Activated CD8-positive, alpha-beta memory T cell treated with anti-CD3 and anti-CD28 coated beads for 24 hours (primary cell): ENCODE results near the gene ELOA.
A peak's percentile ranks its signal among the peaks of the same experiment; 100 is the strongest.
"Not testable (repeated sequence)": the region's sequence is repeated elsewhere in the genome, so short reads cannot be mapped to it uniquely, and the experiment has no call there.

ENCODE experiments used
- DNase-seq: peaks from one replicate; pipeline ENCODE4 v3.0.0-alpha.2; 2020

The ELOA gene

DNA sequence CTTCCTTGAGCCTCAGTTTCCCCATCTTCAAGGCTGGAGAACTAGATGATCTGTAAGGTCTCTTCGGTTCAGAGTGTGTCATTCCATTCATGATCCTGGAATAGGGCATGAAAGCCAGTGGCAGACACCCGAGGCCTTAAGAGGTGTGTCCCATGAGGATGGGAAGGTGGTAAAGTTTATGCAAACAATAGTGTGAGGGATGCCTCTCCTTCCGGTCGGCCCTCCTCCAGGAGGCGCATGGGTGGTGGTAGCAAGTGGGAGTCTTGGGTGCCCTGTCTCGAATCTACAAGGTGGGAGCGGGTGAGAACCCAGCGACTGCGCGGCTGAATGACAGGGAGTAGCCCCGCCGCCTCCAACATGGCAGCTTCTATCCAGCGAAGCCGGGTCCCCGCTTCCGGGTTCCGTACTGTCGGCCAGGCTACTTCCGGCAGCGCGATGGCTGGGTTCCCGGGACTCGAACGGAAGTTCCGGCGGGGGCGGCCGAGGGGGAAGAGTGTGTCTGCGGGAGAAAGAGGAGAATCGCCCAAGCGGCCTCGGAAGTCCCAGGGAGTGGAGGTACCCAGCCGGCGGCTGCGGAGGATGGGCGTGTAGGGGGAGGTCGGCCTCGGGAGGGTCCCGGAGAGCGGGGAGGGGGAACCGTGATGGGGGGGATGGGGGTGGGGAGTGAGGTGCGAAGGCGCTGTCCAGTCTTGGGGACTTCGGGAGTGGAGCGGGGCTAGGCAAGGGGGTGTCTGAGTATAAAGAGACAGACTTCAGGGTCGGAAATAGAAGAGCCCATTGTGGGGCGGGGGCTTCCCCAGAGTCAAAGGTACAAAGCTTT is 47.6 kb downstream of the ELOA start, which contains the start of gene LYPLA2:
LYPLA2 (plus strand) TSS at position 450 of the 820 bp plus-strand sequence. CDS start 1,538 bp downstream, outside the sequence.
- DNase-seq, result peak; percentile 94

DNA sequence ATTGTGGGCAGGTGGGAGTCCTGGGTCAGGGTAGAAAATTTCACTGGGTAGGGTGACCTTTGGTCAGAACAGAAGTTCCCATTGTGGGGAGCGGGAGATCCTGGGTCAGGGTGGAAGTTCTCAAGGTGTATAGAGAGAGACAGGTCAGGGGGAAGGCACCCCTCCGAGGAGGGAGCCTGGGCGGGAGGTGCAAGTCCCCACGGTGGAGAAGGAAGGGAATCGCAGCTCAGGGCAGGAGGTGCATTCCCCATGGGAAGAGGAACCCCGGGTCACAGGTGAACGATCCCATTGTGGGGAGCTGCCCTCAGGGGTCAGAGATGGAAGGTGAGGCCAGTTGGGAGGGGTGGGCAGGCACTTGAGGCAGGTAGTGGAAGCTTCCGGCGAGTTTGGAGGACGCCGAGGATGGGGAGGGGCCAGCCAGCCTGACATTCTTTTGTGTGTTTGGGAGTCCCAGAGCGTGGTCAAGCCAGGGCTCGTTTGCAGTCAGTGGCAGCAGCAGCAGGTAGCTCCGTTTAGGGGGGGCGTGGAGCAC is 48.3 kb downstream of the ELOA start:
- DNase-seq, result peak; percentile 70

DNA sequence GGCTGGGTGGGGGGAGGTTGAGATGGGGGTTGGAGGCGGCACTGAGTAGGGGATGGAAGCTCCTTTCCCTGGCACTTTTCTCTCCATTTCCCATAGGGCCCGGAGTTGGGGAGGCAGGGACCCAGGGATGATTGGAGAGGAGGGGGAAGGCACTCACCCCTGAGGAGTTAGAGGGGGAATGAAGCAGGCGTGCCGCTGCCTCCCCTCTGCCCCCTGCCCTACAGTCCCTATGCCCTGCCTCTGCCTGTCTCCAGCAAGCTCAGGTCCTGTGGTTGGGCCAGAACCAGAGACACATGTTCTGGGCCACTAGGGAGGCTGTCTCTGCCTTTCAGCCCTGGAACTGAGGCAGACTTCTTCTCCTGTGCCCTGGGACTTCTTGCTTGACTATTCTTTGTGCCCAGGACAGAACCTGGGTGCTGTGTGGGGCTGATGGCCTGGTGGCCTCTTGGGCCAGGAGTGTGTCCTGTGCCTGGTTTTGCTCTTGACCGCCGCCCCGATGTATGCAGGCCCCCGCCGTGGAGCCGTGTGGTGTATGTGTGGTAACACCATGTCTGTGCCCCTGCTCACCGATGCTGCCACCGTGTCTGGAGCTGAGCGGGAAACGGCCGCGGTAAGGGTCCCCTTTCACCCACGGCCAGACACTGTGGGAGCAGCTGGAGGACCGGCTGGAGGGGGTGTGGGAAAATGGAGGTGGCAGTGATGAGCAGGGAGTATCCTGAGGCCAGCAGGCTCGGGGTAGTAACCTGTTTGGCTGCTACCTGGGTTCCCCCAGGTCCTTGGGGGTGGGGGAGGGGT is 49.1 kb downstream of the ELOA start:
- no peak for DNase-seq

DNA sequence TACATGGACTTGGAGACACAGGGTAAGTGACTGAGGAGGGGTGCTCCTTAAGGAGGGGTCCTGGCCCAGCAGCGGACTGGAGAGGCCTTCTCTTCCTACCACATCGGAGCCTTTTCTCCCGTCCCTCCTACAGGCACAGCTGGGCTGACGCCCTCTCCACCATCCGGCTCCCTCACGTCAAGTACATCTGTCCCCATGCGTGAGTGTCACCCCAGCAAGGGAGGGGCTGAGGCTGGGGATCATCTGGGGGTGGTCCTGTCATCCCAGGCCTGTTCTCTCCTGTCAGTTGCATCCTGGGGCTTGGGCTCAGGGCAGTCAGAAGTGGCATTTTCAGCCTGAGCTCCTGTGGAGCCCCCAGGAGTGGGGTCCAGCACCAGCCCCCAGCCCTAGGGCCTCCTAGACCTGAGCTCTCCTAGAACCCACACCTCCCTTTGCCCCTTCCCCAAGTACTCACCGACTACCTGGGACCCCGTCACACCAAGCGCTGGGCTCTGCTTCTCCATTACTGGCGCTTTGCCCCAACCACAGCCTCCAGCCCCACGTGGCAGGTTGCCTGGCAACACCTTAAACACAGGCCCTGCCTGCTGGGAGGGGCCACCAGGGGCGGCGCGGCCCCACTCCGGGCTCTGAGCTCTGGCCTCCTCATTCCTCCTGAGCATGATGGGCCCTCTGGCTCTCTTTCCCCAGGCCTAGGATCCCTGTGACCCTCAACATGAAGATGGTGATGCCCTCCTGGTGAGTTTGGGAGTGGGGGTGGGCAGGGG is 49.9 kb downstream of the ELOA start:
- DNase-seq, result peak; percentile 62

DNA sequence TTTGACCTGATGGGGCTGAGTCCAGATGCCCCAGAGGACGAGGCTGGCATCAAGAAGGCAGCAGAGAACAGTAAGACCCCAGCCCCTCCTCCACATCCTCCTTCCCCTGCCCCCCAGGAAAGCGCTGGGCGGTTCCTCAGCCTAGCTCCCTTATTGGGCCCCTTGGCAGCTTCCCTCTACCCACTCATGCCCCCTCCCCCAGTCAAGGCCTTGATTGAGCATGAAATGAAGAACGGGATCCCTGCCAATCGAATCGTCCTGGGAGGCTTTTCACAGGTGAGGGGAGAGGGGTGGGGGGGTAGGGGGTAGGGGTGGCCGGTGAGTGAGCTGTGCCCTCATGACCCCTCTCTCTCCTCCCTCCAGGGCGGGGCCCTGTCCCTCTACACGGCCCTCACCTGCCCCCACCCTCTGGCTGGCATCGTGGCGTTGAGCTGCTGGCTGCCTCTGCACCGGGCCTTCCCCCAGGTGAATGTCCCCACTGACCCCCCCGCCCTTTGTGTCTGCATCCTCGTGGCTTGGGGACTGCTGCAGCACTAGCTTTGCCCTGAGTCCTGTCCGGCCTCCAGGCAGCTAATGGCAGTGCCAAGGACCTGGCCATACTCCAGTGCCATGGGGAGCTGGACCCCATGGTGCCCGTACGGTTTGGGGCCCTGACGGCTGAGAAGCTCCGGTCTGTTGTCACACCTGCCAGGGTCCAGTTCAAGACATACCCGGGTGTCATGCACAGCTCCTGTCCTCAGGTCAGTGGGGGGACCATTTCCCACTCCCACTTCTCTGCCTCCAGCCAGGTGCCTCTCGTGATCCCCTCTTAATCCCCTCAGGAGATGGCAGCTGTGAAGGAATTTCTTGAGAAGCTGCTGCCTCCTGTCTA is 50.8 kb downstream of the ELOA start:
- no peak for DNase-seq

DNA sequence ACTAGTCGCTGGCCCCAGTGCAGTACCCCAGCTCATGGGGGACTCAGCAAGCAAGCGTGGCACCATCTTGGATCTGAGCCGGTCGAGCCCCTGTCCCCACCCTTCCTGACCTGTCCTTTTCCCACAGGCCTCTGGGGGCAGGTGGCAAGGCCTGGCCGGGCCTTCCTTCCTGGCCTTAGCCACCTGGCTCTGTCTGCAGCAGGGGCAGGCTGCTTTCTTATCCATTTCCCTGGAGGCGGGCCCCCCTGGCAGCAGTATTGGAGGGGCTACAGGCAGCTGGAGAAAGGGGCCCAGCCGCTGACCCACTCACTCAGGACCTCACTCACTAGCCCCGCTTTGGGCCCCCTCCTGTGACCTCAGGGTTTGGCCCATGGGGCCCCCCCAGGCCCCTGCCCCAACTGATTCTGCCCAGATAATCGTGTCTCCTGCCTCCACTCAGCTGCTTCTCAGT is 51.5 kb downstream of the ELOA start:
- DNase-seq, result not testable (repeated sequence)

DNA sequence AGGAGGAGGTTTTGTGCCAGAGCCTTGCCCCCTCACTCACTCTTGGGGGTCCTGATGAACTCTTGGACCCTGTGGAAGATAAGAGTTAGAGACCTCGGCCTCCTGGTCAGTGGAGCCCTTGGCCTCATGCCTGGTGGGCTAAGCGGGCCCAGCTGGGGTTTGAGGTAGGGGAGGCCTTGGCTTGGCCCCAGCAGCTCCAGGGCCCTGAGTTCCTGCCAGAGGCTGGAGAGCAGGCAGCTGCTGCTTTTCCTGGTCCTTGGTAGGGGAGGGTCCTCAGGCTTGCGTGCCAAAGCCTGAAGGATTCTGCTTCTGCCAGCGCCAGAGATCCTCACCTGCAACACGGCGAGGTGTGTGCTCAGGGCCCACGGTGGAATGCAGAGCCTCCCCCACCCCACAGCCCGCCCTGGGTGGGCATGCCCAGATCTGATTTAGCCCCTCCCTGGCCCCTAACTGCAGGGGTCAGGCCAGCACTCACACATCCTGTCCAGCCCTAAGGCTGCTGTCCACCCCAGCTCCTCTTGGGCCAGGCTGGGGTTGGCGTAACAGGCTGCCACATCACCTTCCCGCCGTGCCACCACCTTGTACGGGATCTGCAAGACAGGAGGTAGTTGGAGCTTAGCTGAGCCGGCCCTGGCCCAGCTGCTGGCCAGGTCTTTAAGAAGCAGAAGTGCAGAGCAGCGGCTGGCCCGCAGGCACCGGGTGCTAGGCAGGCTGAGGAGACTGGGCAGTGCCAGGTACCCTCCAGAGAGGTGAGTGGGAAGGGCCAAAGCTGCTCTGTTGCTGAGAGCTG is 52.6 kb downstream of the ELOA start:
- DNase-seq, result no peak

DNA sequence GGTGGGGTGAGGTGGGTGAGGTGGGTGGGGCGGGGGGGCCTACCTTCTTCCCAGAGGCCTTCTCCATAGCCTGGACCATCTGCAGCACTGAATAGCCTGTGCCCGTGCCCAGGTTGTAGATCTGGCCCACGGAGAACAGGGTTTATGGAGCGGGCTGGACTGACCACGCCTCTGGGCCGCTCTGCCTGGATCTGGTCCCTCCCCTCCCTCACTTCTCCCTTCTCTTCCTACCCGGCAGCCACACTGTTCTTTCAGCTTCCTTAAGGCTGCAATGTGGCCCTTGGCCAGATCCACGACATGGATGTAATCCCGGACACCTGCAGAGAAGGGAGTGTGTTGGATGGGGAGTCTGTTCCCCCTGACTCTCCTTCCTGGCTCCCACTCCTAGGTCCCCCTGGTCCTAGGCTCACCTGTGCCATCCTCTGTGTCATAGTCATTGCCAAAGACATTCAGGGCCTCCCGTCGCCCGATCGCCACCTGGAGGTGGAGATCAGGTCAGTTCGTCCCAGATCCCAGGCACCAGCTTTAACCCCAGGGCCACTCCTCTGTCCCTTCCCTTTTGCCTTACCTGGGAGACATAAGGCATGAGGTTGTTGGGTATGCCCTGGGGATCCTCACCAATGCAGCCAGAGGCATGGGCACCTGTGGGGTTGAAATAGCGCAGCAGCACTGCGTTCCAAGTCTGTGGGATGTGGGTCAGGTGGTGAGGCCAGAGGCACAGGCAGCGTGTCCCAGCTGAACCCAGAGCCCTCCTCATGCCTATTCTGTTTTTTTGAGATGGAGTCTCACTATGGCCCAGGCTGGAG is 53.4 kb downstream of the ELOA start:
- no peak for DNase-seq

DNA sequence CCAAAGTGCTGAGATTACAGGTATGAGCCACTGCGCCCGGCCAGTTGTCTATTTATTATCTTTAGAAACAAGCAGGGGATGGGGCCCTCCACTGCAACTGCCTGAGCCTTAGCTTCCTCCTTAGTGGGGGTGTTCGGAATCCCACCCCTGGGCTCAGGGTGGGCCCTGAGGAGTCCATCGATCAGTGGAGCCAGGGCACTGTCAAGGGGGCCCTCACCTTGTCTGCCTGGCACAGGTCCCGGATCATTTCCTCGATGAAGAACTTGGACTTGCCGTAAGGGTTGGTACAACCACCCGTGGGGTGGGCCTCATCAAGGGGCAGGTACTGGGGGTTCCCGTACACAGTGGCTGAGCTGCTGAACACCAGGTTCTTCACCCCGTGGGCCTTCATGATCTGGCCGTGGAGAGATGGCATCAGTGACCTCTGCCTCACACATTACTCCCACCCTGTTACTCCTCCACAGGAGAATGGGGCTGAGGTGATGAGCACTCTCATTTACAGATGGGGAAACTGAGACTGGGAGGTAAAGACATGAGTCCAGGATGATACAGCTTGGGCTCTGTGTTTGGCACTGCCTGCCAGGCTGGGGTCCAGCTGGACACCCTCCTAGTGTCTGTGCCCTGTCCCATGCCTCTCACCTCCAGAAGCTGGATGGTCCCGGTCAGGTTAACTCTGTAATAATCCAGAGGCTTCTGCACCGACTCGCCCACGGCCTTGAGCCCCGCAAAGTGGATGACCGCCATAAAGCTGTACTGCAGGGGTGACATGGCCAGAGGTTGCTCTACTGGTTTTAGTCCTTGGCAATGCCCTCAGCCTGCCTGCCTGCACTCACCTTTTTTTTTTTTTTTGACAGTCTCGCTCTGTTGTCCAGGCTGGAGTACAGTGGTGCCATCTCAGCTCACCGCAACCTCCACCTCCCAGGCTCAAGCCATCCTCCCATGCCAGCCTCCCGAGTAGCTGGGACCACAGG is 54.5 kb downstream of the ELOA start:
- no peak for DNase-seq

DNA sequence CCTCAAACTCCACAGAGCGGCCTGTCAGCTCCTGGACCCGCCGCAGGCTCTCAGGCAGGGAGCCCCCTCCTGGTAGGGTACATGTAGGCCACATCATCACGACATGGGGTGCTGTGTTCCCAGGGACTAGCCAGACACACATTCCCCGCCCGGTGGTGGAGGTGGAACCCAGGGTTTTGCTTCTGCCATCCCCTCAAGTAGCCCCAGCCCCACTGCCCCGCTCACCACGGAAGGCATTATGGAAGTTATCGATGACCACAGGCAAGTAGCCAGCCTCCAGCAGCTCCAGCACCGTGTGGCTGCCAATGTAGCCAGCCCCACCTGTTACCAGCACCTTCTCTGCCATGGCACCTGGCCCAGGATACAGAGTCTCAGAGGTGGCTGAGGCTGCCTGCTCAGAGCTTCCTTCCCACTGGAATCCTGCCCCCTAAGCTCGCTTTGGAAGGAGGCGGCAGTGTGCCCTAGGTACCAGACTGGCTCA is 55.4 kb downstream of the ELOA start:
- DNase-seq, result no peak

DNA sequence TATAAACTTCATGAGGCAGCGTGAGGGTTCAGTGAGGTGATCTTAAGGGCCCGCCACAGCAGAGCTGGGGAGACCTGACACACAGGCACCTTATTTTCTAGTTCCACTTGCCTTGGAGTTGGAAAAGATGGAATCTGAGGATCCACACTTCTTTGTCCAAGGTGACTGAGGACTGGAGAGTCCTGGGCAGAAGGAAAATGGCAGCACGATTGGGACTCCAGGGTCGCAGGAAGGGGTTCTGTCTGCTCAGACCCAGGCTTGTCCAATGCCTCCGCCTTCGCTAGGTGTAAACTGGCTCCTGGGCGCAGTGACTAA is 55.9 kb downstream of the ELOA start:
- DNase-seq, result no peak

DNA sequence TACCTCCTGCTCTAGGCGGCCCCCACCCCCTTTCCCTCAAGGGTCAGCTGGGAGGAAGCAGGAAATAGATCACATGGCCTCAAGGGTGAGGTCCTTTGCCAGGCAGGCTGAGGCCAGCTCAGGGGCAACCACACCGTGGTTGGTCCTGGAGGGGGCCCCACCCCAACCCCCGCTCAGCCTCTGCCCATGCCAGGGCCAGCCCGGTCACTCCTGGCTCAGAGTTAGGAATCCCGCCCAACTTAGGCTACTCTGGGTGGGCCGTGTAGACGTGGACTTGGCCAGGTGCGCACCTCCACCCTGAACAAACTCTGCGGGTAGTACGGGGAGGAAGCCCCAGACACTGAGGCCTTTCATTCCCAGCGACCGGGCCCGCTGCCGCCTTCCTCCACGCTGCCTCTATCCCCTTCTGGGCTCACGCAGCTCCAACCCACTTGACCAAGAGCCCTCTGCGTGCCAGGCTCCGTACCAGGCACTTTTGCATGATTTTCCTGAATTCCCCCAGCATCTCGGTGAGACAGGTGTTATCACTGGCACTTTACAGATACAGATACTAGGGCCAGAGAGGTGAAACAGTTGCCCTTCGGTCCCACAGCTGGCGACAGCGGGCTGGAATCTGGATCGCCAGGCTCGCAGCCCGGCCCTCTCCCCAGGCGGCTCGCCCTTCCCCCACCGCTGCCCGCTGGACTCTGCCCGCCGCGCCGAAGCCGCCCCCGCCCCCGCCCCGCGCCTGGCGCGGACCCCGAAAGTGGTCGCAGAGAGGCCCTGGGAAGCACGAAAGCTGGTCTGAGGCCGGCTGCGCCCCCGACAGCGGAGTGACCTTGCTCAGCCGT is 56.5 kb downstream of the ELOA start:
- DNase-seq, result peak; percentile 72

DNA sequence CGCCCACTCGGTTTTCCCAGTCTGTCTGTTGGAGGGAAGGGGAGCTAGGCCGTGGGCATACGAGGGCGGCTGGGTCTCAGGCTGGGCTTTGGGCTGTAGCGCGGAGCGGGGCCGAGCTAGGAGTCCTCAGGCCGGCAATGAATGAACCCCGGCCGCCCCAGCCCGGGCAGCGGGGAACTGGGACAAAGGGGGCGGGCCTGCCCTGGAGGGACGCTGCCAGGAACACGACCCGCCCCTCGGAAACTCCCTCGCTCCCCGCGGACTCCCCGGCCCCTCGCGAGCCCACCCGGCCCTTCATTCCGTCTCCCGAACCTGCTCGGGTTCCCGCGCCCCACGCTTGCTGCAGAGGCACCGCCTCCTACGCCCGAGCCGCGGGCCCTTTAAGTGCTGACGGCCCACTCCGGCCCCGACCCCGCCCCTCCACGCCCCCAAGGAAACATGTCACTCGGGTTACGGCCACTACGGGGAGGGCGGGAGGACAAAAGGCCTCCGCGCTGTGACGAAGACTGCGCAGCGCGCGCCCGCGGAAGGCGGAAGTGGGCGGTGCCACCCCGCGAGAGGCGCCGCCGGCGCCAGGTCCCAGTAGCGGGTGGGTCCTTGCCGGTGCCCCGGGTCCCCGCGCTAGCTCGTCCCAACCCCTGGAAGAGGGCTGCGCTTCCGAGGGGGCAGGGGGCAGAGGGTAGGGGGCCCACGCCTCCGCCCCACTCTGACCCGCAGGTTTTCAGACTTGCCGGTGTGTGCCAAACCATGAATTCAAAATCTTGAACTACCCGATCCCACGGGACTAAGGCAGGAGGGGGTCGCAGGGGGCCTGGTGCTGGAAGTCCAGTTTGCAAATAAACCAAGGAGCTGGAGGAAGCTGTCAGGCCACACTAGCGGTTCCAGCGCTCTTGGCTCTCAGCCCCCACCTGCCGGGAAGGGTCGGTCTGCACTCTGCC is 57.4 kb downstream of the ELOA start, which contains the start of gene GALE:
GALE (minus strand) TSS at position 355 of the 938 bp plus-strand sequence. CDS start 1,747 bp downstream, outside the sequence.
- peak; percentile 99 for DNase-seq

DNA sequence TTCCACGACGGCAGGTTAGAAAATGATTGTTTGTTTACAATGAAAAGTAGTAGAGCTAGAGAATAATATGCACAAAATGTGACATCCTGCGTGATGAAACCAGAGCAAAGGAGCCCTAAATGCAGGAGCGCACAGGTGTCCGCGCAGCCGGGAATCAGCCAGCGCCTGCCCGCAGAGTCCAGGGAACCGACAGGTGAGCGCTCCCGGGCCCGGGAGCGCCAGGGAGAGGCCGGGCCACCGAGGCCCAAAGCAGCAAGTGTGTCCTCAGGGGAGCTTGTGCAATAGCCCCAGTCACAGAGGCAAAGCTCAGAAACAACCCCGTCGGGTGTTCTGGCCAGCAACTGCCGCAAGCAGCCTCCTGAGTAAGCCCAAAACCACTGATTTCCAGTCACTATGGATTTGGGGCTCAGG is 58.1 kb downstream of the ELOA start:
- no peak for DNase-seq

DNA sequence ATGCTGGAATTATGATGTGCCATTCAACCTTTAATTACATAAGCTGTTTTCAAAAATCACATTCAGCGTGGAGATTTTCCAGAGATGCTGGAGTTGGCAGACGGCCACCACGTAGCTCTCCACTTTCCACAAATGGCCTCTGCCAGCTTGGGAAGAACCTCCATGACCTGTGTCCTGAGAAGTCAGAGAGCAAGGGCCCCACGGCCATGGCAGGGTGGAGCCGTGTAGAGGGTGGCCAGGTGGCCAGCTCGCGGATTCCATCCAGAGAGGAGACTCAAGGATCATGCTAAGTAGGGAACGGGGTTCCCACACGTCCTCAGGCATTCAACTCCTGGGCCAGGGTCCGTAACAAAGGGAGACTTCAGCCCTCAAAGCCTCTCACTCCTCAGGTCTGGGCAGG is 58.6 kb downstream of the ELOA start:
- no peak for DNase-seq

DNA sequence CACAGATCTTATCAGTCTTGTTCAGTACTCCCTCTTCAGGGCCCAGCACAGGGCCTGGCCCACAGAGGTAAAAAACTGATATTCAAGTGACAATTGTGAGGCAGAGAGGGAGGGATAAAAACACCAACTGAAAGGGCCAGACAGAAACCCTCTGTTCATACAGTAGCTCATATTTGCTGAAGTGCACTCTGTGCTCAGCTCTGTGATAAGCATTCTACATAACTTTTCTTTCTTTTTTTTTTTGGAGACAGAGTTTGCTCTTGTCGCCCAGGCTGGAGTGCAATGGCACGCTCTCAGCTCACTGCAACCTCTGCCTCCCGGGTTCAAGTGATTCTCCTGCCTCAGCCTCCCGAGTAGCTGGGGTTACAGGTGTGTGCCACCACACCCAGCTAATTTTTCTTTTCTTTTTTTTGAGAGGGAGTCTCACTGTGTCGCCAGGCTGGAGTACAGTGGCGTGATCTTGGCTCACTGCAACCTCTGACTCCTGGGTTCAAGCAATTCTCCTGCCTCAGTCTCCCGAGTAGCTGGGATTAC is 59.6 kb downstream of the ELOA start:
- not testable (repeated sequence) for DNase-seq
